Caki2 (cell line): Measurements from ENCODE around the gene PROC. TPM values are rescaled to one million over a fixed set of nuclear protein-coding genes. Genes with fewer than 3 reads are reported as not detected.

Source experiments
- DNase-seq: peaks from one replicate; pipeline ENCODE4 v3.0.0-alpha.2; 2015; ENCODE audit warnings: low read depth
- in situ Hi-C: cut with HindIII; loops from 2 replicates; pipeline ENCODE4 v1.10.0; 2016; ENCODE audit warnings: low sequenced_read_pairs, low pct_unique_long_range_greater_than_20kb, mixed read lengths
- total RNA-seq: library from RNA; depleted of rRNA; stranded (reverse); fragments of >200 nt; shearing (Covaris generic); gene quantifications from 2 replicates; pipeline ENCODE4 v1.2.3, GENCODE V29; 2014; ENCODE audit warnings: low replicate concordance

Gene PROC
- total RNA-seq, 1 experiment from 2014 or later, result 0.44 TPM

DNA sequence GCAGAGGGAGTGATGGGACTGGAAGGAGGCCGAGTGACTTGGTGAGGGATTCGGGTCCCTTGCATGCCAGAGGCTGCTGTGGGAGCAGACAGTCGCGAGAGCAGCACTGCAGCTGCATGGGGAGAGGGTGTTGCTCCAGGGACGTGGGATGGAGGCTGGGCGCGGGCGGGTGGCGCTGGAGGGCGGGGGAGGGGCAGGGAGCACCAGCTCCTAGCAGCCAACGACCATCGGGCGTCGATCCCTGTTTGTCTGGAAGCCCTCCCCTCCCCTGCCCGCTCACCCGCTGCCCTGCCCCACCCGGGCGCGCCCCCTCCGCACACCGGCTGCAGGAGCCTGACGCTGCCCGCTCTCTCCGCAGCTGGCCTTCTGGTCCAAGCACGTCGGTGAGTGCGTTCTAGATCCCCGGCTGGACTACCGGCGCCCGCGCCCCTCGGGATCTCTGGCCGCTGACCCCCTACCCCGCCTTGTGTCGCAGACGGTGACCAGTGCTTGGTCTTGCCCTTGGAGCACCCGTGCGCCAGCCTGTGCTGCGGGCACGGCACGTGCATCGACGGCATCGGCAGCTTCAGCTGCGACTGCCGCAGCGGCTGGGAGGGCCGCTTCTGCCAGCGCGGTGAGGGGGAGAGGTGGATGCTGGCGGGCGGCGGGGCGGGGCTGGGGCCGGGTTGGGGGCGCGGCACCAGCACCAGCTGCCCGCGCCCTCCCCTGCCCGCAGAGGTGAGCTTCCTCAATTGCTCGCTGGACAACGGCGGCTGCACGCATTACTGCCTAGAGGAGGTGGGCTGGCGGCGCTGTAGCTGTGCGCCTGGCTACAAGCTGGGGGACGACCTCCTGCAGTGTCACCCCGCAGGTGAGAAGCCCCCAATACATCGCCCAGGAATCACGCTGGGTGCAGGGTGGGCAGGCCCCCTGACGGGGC lies 4.6 kb downstream of the PROC start:
- DNase-seq, result no peak
- in situ Hi-C loops, result no loop called here

DNA sequence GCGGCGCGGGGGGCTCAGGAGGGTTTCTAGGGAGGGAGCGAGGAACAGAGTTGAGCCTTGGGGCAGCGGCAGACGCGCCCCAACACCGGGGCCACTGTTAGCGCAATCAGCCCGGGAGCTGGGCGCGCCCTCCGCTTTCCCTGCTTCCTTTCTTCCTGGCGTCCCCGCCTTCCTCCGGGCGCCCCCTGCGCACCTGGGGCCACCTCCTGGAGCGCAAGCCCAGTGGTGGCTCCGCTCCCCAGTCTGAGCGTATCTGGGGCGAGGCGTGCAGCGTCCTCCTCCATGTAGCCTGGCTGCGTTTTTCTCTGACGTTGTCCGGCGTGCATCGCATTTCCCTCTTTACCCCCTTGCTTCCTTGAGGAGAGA lies 5.2 kb downstream of the PROC start:
- in situ Hi-C loops, result no loop called here
- no peak for DNase-seq

DNA sequence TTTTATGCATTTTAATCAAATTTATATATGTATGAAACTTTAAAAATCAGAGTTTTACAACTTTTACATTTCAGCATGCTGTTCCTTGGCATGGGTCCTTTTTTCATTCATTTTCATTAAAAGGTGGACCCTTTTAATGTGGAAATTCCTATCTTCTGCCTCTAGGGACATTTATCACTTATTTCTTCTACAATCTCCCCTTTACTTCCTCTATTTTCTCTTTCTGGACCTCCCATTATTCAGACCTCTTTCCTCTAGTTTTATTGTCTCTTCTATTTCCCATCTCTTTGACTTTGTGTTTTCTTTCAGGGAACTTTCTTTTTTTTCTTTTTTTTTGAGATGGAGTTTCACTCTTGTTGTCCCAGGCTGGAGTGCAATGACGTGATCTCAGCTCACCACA lies 5.7 kb downstream of the PROC start:
- DNase-seq, result no peak
- in situ Hi-C loops, result no loop called here

DNA sequence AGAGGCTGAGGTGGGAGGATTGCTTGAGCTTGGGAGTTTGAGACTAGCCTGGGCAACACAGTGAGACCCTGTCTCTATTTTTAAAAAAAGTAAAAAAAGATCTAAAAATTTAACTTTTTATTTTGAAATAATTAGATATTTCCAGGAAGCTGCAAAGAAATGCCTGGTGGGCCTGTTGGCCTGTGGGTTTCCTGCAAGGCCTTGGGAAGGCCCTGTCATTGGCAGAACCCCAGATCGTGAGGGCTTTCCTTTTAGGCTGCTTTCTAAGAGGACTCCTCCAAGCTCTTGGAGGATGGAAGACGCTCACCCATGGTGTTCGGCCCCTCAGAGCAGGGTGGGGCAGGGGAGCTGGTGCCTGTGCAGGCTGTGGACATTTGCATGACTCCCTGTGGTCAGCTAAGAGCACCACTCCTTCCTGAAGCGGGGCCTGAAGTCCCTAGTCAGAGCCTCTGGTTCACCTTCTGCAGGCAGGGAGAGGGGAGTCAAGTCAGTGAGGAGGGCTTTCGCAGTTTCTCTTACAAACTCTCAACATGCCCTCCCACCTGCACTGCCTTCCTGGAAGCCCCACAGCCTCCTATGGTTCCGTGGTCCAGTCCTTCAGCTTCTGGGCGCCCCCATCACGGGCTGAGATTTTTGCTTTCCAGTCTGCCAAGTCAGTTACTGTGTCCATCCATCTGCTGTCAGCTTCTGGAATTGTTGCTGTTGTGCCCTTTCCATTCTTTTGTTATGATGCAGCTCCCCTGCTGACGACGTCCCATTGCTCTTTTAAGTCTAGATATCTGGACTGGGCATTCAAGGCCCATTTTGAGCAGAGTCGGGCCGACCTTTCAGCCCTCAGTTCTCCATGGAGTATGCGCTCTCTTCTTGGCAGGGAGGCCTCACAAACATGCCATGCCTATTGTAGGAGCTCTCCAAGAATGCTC lies 6.6 kb downstream of the PROC start:
- in situ Hi-C loops, result no loop called here
- DNase-seq, result no peak

DNA sequence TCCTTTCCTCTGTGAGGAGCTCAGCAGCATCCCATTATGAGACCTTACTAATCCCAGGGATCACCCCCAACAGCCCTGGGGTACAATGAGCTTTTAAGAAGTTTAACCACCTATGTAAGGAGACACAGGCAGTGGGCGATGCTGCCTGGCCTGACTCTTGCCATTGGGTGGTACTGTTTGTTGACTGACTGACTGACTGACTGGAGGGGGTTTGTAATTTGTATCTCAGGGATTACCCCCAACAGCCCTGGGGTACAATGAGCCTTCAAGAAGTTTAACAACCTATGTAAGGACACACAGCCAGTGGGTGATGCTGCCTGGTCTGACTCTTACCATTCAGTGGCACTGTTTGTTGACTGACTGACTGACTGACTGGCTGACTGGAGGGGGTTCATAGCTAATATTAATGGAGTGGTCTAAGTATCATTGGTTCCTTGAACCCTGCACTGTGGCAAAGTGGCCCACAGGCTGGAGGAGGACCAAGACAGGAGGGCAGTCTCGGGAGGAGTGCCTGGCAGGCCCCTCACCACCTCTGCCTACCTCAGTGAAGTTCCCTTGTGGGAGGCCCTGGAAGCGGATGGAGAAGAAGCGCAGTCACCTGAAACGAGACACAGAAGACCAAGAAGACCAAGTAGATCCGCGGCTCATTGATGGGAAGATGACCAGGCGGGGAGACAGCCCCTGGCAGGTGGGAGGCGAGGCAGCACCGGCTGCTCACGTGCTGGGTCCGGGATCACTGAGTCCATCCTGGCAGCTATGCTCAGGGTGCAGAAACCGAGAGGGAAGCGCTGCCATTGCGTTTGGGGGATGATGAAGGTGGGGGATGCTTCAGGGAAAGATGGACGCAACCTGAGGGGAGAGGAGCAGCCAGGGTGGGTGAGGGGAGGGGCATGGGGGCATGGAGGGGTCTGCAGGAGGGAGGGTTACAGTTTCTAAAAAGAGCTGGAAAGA lies 7.6 kb downstream of the PROC start:
- no peak for DNase-seq
- in situ Hi-C loops, result no loop called here

DNA sequence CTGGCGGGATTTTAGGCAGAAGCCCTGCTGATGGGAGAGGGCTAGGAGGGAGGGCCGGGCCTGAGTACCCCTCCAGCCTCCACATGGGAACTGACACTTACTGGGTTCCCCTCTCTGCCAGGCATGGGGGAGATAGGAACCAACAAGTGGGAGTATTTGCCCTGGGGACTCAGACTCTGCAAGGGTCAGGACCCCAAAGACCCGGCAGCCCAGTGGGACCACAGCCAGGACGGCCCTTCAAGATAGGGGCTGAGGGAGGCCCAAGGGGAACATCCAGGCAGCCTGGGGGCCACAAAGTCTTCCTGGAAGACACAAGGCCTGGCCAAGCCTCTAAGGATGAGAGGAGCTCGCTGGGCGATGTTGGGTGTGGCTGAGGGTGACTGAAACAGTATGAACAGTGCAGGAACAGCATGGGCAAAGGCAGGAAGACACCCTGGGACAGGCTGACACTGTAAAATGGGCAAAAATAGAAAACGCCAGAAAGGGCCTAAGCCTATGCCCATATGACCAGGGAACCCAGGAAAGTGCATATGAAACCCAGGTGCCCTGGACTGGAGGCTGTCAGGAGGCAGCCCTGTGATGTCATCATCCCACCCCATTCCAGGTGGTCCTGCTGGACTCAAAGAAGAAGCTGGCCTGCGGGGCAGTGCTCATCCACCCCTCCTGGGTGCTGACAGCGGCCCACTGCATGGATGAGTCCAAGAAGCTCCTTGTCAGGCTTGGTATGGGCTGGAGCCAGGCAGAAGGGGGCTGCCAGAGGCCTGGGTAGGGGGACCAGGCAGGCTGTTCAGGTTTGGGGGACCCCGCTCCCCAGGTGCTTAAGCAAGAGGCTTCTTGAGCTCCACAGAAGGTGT lies 8.5 kb downstream of the PROC start:
- in situ Hi-C loops, result no loop called here
- no peak for DNase-seq

DNA sequence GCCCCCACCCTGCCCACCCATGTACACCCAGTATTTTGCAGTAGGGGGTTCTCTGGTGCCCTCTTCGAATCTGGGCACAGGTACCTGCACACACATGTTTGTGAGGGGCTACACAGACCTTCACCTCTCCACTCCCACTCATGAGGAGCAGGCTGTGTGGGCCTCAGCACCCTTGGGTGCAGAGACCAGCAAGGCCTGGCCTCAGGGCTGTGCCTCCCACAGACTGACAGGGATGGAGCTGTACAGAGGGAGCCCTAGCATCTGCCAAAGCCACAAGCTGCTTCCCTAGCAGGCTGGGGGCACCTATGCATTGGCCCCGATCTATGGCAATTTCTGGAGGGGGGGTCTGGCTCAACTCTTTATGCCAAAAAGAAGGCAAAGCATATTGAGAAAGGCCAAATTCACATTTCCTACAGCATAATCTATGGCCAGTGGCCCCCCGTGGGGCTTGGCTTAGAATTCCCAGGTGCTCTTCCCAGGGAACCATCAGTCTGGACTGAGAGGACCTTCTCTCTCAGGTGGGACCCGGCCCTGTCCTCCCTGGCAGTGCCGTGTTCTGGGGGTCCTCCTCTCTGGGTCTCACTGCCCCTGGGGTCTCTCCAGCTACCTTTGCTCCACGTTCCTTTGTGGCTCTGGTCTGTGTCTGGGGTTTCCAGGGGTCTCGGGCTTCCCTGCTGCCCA lies 9.3 kb downstream of the PROC start:
- no peak for DNase-seq
- in situ Hi-C loops, result no loop called here

DNA sequence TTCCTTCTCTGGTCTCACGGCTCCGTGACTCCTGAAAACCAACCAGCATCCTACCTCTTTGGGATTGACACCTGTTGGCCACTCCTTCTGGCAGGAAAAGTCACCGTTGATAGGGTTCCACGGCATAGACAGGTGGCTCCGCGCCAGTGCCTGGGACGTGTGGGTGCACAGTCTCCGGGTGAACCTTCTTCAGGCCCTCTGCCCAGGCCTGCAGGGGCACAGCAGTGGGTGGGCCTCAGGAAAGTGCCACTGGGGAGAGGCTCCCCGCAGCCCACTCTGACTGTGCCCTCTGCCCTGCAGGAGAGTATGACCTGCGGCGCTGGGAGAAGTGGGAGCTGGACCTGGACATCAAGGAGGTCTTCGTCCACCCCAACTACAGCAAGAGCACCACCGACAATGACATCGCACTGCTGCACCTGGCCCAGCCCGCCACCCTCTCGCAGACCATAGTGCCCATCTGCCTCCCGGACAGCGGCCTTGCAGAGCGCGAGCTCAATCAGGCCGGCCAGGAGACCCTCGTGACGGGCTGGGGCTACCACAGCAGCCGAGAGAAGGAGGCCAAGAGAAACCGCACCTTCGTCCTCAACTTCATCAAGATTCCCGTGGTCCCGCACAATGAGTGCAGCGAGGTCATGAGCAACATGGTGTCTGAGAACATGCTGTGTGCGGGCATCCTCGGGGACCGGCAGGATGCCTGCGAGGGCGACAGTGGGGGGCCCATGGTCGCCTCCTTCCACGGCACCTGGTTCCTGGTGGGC lies 10.0 kb downstream of the PROC start:
- no peak for DNase-seq
- in situ Hi-C loops, result no loop called here

DNA sequence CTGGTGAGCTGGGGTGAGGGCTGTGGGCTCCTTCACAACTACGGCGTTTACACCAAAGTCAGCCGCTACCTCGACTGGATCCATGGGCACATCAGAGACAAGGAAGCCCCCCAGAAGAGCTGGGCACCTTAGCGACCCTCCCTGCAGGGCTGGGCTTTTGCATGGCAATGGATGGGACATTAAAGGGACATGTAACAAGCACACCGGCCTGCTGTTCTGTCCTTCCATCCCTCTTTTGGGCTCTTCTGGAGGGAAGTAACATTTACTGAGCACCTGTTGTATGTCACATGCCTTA lies 10.5 kb downstream of the PROC start:
- in situ Hi-C loops, result no loop called here

DNA sequence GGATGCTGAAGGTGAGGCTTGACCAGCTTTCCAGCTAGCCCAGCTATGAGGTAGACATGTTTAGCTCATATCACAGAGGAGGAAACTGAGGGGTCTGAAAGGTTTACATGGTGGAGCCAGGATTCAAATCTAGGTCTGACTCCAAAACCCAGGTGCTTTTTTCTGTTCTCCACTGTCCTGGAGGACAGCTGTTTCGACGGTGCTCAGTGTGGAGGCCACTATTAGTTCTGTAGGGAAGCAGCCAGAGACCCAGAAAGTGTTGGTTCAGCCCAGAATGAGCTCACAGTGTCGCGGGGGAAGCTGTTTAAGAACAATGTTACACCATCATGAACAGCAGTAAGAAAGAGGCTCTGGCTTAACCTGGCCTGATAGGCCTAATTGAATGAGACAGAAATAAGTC lies 11.1 kb downstream of the PROC start:
- no peak for DNase-seq
- in situ Hi-C loops, result no loop called here

More for the DNA sequence above, 10.5 kb downstream of the PROC start:
- no peak for DNase-seq

DNA sequence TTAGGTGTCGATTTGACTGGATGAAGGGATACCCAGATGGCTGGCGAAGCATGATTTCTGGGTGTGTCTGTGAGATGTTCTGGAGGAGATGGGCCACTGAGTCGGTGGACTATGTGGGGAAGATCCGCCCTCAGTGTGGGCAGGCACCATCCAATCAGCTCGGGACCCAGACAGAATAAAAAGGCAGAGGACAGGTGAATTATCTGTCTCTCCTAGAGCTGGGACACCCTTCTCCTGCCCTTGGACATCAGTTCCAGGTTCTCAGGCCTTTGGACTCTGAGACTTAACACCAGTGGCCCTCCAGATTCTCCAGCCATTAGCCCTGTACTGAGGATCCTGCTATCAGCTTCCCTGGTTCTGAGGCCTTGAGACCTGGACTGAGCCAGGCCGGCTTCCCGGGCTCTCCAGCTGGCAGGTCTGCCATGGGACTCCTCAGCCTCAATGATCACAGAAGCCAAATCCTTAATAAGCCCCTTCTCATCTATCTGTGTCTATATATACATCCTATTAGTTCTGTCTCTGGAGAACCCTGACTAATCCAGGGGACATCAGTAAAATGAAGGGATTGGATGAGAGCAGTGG lies 11.7 kb downstream of the PROC start:
- in situ Hi-C loops, result no loop called here

DNA sequence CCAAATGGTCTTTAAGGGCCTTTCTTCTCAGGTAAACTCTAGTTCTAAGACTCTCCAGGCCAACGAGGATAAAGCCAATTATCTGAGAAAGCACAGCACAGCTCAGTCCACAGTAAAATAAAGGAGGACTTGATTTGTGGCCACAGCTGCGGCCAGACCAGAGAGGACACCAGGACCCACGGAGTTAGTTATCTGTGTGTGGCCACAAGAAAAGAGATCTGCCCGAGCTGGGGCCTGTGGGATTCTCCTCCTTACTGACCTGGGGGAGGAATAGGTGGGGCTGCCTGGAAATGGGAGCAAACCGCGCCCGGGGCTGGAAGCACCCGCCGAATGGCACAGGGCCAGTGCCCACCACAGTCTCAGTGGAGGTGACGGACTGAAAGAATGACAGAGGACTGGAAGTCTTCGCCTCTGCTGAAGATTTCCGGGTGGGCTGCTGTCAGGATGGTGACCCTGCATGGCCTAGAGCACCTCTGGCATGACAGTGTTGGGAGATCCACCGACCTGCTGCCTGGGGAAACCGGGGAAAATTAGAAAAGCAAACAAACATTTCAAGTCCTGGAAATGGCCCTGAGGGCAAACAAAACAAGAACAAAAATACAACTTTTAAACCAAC lies 13.3 kb downstream of the PROC start:
- in situ Hi-C loops, result no loop called here
- DNase-seq, result no peak

More for the DNA sequence above, 11.7 kb downstream of the PROC start:
- DNase-seq, result no peak

DNA sequence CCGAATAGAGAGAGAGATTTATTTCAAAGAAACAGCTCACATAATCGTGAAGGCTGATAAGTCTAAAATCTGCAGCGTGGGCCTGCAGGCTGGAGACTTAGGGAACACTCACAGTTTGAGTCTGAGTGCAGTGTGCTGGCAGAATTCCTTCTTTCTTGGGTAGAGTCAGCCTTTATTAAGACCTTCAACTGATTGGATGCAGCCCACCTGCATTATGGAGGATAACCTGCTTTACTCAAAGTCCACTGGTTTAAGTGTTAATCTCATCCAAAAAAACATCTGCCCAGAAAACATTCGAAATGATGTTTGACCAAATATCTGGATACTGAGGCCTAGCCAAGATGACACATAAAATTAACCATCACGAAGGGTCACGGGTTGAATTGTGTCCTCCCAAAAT lies 16.3 kb downstream of the PROC start:
- in situ Hi-C loops, result no loop called here

DNA sequence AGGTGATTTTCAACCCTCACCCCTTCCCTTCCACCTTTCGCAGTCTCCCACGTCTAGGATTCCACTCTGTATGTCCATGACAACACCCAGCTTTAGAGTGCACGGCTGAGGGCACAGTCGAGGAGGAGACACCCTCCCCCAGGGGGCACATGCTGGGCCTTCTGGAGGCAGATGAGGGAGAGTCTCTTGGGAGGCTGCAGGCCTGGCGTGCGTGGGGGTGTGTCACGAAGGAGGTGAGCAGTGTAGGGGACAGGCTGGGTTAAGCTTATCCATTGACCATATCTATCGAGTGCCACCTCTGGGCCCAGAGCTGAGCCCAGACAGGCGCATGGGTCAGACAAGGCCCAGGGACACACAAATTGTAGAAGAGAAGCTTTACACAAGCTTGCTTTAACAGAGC lies 18.8 kb downstream of the PROC start:
- in situ Hi-C loops, result no loop called here
- DNase-seq, result no peak

More for the DNA sequence above, 16.3 kb downstream of the PROC start:
- DNase-seq, result no peak

DNA sequence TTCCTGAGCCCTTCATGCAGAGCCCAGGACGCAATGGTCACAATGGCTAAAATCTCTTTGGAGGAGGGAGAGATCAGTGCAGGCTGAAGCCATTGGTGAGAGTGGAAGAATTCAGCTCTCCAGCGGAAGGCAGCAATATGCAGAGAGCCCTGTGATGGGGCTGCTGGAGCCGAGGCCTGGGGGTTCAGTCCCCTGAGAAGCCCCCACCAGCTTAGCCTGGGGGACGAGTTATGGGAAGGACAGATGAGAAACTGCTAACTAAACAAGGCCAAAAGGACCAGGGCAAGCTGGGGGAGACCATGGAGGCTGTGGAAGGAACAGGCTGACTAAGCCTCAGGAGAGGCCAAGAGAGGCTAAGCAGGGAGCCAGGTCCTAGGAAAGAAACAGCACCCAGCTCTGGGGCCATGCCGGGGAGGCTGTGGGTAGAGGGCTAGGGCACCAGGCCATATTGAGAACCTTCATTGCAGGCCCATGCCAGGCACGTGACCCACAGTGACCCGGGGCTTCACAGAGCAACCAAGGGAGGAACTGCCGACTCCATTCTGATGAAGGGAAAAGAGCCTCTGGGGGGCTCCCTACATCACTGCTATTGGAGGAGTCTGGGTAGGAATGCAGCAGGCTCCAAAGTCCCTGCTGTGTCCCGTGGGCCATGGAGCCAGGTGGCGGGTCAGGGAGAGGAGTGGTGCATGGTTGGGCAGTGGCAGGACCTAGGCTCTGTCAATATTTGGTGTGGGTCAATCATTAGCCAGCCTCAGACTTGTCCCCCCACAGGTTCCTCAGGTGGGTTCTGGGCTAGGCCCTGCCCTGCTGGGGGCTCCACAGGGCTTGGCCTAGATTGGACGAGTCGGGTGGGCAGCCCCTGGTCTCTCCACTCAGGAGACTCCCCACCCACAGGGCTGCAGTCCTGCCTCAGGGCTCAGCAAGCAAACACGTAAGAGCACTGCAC lies 19.8 kb downstream of the PROC start:
- in situ Hi-C loops, result no loop called here
- no peak for DNase-seq
